ENCODE measurements around the gene EIF1AX. TPM values are rescaled to one million over a fixed set of nuclear protein-coding genes. Genes with fewer than 3 reads are reported as not detected.
"Not testable (repeated sequence)": the region's sequence is repeated elsewhere in the genome, so short reads cannot be mapped to it uniquely, and the experiment has no call there.

Gene EIF1AX
- total and polyA plus RNA-seq, 10 donors = 23.0 to 75.9 (median 37.2) TPM

- H3K4me1 ChIP-seq = no peaks in the 10 kb centered on the region
- peaks cover 0 to 5% (median 0%) of the 10 kb centered on the region in 7 donors for H3K27me3 ChIP-seq (replicated peaks in 1 of 7)
- intact Hi-C loops (cut with DNase I; ENCODE audit: low total_unique reads) = no loop called here
- no peak overlapping the region for H3K27ac ChIP-seq
- no peaks in the 10 kb centered on the region for H3K9me3 ChIP-seq
- TF ChIP-seq, protein P1, sequence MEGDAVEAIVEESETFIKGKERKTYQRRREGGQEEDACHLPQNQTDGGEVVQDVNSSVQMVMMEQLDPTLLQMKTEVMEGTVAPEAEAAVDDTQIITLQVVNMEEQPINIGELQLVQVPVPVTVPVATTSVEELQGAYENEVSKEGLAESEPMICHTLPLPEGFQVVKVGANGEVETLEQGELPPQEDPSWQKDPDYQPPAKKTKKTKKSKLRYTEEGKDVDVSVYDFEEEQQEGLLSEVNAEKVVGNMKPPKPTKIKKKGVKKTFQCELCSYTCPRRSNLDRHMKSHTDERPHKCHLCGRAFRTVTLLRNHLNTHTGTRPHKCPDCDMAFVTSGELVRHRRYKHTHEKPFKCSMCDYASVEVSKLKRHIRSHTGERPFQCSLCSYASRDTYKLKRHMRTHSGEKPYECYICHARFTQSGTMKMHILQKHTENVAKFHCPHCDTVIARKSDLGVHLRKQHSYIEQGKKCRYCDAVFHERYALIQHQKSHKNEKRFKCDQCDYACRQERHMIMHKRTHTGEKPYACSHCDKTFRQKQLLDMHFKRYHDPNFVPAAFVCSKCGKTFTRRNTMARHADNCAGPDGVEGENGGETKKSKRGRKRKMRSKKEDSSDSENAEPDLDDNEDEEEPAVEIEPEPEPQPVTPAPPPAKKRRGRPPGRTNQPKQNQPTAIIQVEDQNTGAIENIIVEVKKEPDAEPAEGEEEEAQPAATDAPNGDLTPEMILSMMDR (IDR thresholded peaks at IDR 0.05 in 8 of 11, conservative IDR thresholded peaks at IDR 0.05 in 3 of 11) = no peak
- DNase-seq = no peak
- H3K4me3 ChIP-seq = no peak overlapping the region
- peaks cover 0 to 80% (median 32%) of the 10 kb centered on the region in 6 donors for H3K36me3 ChIP-seq
These were observed 35.5 kb upstream of the EIF1AX start for GRCh38 chrX:20177093-20177492.

- WGBS, 5 donors = 81 to 97% (median 96%) methylated on average over 2 of the region's 2 CpGs
- H3K27ac ChIP-seq = no peak overlapping the region
- DNase-seq = no peak
- no peak overlapping the region for H3K4me3 ChIP-seq
- no peaks in the 10 kb centered on the region for H3K9me3 ChIP-seq
- intact Hi-C loops (cut with DNase I; ENCODE audit: low total_unique reads) = no loop called here
- H3K36me3 ChIP-seq = peaks cover 0 to 93% (median 44%) of the 10 kb centered on the region in 6 donors
- H3K4me1 ChIP-seq = no peaks in the 10 kb centered on the region
- no peak for TF ChIP-seq POLR2AphosphoS5 (IDR thresholded peaks at IDR 0.05)
- H3K27me3 ChIP-seq (replicated peaks in 1 of 7) = no peaks in the 10 kb centered on the region
These were observed 32.2 kb upstream of the EIF1AX start for GRCh38 chrX:20173856-20174255.

DNA sequence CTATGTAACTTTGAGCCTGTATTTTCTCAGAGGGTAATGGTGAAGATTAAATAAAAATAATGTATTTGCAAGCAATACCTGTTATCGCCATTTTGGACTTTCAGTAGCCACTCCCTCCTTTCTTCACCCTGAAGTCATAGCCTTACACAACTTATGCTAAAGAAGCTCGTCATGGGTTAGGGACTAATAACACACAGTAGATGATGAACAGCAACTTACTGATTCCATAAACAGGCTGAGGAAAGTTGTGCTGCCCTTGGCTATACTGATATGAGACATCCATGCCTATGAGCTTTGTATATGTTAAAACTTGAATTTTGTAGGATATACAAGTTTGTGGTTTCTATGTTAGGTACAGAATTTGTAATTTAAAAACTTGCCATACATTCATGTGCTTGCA lies 31.7 kb upstream of the EIF1AX start:
- H3K4me3 ChIP-seq = no peak overlapping the region
- no peaks in the 10 kb centered on the region for H3K27me3 ChIP-seq (replicated peaks in 1 of 7)
- H3K36me3 ChIP-seq = peaks cover 0 to 98% (median 46%) of the 10 kb centered on the region in 6 donors
- DNase-seq = no peak
- no peak overlapping the region for H3K27ac ChIP-seq
- no peaks in the 10 kb centered on the region for H3K4me1 ChIP-seq
- H3K9me3 ChIP-seq = no peaks in the 10 kb centered on the region
- TF ChIP-seq POLR2A (IDR thresholded peaks at IDR 0.05) = no peak
- TF ChIP-seq, protein P1 (IDR thresholded peaks at IDR 0.05 in 8 of 11, conservative IDR thresholded peaks at IDR 0.05 in 3 of 11) = no peak
- 76 to 98% (median 91%) methylated on average over 2 of the region's 2 CpGs for WGBS, 5 donors
- intact Hi-C loops (cut with DNase I; ENCODE audit: low total_unique reads) = no loop called here

GRCh38 chrX:20171887-20172286 lies 30.2 kb upstream of the EIF1AX start:
- H3K27ac ChIP-seq = no peak overlapping the region
- H3K9me3 ChIP-seq = no peaks in the 10 kb centered on the region
- H3K27me3 ChIP-seq (replicated peaks in 1 of 7) = no peaks in the 10 kb centered on the region
- no peak for DNase-seq
- H3K4me1 ChIP-seq = no peaks in the 10 kb centered on the region
- TF ChIP-seq POLR2A (IDR thresholded peaks at IDR 0.05) (no peak), POLR2AphosphoS5 (IDR thresholded peaks at IDR 0.05) (no peak)
- TF ChIP-seq, protein P1 (IDR thresholded peaks at IDR 0.05 in 8 of 11, conservative IDR thresholded peaks at IDR 0.05 in 3 of 11) = no peak
- 86 to 97% (median 94%) methylated on average over 3 of the region's 3 CpGs for WGBS, 5 donors
- no peak overlapping the region for H3K4me3 ChIP-seq
- H3K36me3 ChIP-seq = peaks cover 0 to 100% (median 47%) of the 10 kb centered on the region in 6 donors
- intact Hi-C loops (cut with DNase I; ENCODE audit: low total_unique reads) = no loop called here

DNA sequence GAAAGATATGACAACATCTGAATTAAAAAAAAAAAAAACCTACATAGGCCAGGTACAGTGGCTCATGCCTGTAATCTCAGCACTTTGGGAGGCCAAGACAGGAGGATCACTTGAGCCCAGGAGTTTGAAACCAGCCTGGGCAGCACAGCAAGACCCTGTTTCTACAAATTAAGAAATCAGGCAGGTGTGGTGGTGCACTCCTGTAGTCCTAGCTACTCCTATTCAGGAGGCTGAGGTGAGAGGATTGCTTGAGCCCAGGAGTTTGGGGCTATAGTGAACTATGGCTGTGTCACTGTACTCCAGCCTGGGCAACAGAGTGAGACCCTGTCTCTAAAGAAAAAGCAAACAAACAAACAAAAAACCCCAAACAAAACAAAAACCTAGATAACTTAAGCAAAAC lies 20.9 kb upstream of the EIF1AX start:
- H3K4me1 ChIP-seq; intact Hi-C loops (cut with DNase I; ENCODE audit: low total_unique reads); H3K27ac ChIP-seq; DNase-seq; H3K4me3 ChIP-seq; H3K27me3 ChIP-seq (replicated peaks in 1 of 7); H3K9me3 ChIP-seq: not testable (repeated sequence)
- H3K36me3 ChIP-seq = peaks cover 0 to 100% (median 21%) of the 10 kb centered on the region in 6 donors
